ENCODE data around the gene TNFAIP8. TPM values are rescaled to one million over a fixed set of nuclear protein-coding genes. Genes with fewer than 3 reads are reported as not detected.

TNFAIP8 gene
- polyA plus RNA-seq, 1 experiment, result 11.3 TPM

DNA sequence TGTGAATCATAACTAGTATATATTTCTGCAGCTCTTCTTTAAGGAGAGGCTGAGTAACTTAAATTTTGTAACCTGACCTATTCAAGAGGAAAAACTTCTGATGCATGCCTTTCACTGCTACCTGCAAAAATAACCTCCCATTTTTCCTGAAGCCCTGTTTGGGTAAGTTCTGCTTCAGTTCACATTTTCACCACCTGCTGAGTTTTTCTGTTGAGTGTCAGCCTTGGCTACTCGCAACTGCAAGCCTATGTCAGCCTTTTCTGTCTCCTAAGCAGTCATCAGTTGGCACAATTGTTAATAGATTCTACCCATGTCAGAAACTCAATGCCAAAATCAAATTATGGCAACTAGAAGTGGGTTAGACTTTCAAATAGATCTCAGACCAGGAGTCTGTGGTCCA lies 8.2 kb upstream of the TNFAIP8 start:
- TF ChIP-seq, protein P1, sequence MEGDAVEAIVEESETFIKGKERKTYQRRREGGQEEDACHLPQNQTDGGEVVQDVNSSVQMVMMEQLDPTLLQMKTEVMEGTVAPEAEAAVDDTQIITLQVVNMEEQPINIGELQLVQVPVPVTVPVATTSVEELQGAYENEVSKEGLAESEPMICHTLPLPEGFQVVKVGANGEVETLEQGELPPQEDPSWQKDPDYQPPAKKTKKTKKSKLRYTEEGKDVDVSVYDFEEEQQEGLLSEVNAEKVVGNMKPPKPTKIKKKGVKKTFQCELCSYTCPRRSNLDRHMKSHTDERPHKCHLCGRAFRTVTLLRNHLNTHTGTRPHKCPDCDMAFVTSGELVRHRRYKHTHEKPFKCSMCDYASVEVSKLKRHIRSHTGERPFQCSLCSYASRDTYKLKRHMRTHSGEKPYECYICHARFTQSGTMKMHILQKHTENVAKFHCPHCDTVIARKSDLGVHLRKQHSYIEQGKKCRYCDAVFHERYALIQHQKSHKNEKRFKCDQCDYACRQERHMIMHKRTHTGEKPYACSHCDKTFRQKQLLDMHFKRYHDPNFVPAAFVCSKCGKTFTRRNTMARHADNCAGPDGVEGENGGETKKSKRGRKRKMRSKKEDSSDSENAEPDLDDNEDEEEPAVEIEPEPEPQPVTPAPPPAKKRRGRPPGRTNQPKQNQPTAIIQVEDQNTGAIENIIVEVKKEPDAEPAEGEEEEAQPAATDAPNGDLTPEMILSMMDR (IDR thresholded peaks at IDR 0.05; ENCODE audit: insufficient read depth, low read depth, low read length), result no peak
- no peak for DNase-seq (ENCODE audit: low read depth)
- ChIA-PET CTCF (interaction anchor here (1.1 to 2.9 kb wide), 3 partner anchors 9 to 64 kb away, joined by 5 to 12 read pairs (median 5); partner anchors contain the start of gene TNFAIP8), POLR2A (no interaction called here)
- no peak overlapping the region for H3K4me3 ChIP-seq (ENCODE audit: low read depth, low read length)
- H3K27me3 ChIP-seq (ENCODE audit: control insufficient read depth, insufficient read depth, low read length), result no peaks in the 10 kb centered on the region
- no peaks in the 10 kb centered on the region for H3K36me3 ChIP-seq (ENCODE audit: control insufficient read depth, insufficient read depth, low read length)

DNA sequence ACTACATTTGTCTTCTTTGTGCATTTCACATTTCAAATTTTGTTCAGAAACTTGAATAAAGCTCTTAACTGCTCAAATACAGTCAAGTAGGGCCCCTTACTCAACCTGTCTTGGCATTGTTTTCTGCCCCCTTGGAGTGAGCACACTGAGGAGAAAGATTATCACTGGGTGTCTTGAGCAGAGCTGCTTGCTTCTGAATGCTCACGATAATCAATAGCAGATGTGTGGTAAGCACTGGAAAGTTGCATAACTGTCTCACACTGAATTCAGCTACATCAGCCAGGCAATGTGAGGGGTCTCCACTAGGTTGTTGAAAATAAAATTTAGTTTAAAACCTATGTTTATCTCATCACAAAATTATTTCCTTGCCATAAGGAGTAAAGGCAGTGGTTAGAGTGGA lies 7.8 kb upstream of the TNFAIP8 start:
- no peaks in the 10 kb centered on the region for H3K27me3 ChIP-seq (ENCODE audit: control insufficient read depth, insufficient read depth, low read length)
- ChIA-PET POLR2A (no interaction called here), CTCF (interaction anchor here (1.0 to 2.9 kb wide), 3 partner anchors 8 to 17 kb away, joined by 3 to 12 read pairs (median 5); partner anchors contain the start of gene TNFAIP8)
- no peaks in the 10 kb centered on the region for H3K36me3 ChIP-seq (ENCODE audit: control insufficient read depth, insufficient read depth, low read length)
- H3K4me3 ChIP-seq (ENCODE audit: low read depth, low read length), result no peak overlapping the region
- TF ChIP-seq, protein P1 (IDR thresholded peaks at IDR 0.05; ENCODE audit: insufficient read depth, low read depth, low read length), result no peak
- DNase-seq (ENCODE audit: low read depth), result no peak

DNA sequence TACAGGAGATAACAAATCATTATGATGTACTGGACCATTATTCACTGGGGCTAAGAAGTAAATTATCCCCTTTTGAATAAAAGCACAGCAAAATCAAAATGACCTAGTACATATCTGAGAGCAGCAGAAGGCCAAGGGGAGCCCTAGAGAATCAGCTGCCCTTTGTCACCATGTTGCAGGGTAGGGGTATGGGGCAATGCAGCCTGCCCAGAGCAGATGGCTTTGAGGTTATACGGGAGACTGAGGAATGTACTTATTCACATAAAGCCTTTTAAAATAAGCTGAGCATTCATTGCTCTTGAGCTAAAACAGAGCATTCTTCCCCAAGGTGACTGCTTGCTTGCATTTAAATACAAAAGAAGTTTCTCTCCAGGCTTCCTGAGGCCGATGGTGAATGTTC lies 2.6 kb upstream of the TNFAIP8 start:
- ChIA-PET POLR2A (no interaction called here), CTCF (interaction anchor here (1.7 kb wide), 1 partner anchor 17 kb away, joined by 3 read pairs; no protein-coding TSS in a partner anchor)
- no peak overlapping the region for H3K4me3 ChIP-seq (ENCODE audit: low read depth, low read length)
- H3K36me3 ChIP-seq (ENCODE audit: control insufficient read depth, insufficient read depth, low read length), result no peaks in the 10 kb centered on the region
- no peak for DNase-seq (ENCODE audit: low read depth)
- H3K27me3 ChIP-seq (ENCODE audit: control insufficient read depth, insufficient read depth, low read length), result no peaks in the 10 kb centered on the region
- TF ChIP-seq, protein P1 (IDR thresholded peaks at IDR 0.05; ENCODE audit: insufficient read depth, low read depth, low read length), result no peak

DNA sequence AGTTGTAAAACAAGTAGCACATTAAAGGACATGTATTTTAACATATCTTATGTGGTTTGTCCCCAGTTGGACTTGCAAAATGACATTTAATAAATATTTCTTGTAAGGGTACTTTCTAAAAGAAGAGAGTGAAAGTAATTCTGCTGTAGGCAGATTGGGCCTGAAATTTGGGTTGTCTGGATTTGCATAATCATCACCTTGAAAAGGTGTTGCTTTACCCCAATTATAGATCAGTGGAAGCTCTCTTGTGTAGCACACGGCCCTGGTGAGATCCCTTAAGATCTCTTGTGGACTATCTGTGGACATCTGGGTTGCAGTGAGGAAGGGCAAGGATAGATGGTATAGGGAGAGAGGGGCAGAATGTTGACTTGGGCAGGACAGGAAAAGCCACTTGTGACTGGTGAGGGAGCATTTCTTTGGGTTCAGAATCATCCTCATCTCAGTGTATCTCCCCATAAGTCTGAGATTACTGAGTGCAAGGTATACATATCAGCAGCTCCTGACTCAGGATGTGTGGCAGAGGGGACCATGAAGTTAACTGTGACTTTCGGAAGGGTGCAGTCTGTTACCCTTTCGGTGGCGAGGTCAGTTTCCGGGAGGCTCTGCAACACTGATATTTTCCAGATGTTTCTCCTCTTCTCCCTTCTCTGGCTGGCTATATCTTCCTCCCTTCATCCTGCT lies 2.0 kb upstream of the TNFAIP8 start:
- POLR2A ChIA-PET, result no interaction called here
- DNase-seq (ENCODE audit: low read depth), result no peak
- Histone ChIP-seq H3K4me3 (ENCODE audit: low read depth, low read length) (no peak overlapping the region), H3K27me3 (ENCODE audit: control insufficient read depth, insufficient read depth, low read length) (no peaks in the 10 kb centered on the region), H3K36me3 (ENCODE audit: control insufficient read depth, insufficient read depth, low read length) (no peaks in the 10 kb centered on the region)
- TF ChIP-seq, protein P1 (IDR thresholded peaks at IDR 0.05; ENCODE audit: insufficient read depth, low read depth, low read length), result no peak
- CTCF ChIA-PET, result interaction anchor here (1.7 kb wide), 1 partner anchor 16 kb away, joined by 3 read pairs; no protein-coding TSS in a partner anchor

DNA sequence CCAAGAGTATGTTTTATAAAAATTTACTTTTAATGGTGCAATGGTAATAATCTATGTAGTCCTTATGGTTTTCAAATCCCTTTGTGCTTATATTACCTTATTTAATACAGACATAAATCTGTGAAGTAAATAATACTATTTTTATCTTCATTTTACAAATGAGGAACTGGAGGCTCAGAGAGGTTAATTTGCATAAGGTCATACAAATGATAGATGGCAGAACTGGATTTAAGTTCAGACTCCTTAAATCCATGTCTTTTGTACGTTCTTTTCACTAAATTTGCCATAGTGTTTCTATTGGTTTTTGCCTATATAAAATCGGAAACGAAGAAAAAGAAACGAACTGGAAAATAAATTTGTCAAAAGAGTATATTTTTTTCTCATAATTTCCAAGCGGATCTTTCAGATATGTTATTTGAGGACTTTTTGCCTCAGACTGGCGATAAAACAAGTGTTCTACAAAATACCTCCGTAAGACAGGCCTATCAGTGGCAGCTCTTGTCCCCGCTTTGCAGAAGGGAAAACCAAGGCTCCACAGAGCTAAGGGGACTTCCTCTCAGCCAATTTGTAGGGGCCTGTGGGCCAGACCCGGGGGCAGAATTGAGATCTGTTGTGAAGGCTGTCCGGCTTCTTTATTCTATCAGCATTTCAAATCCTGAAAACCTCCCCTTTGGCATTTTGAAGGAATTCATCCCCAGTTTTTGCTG lies 1.1 kb upstream of the TNFAIP8 start:
- CTCF ChIA-PET, result interaction anchor here (3.4 kb wide), 1 partner anchor 8 kb away, joined by 12 read pairs; no protein-coding TSS in a partner anchor
- Histone ChIP-seq H3K27me3 (ENCODE audit: control insufficient read depth, insufficient read depth, low read length) (no peaks in the 10 kb centered on the region), H3K36me3 (ENCODE audit: control insufficient read depth, insufficient read depth, low read length) (no peaks in the 10 kb centered on the region), H3K4me3 (ENCODE audit: low read depth, low read length) (no peak overlapping the region)
- no peak for DNase-seq (ENCODE audit: low read depth)
- POLR2A ChIA-PET, result no interaction called here
- TF ChIP-seq, protein P1 (IDR thresholded peaks at IDR 0.05; ENCODE audit: insufficient read depth, low read depth, low read length), result no peak
